AG04450 (cell line): ENCODE data around the gene NCBP3. TPM values are rescaled to one million over a fixed set of nuclear protein-coding genes. Genes with fewer than 3 reads are reported as not detected.

Experiments used
- CTCF ChIA-PET: fragments of 300-600, 350-600 bp; formaldehyde crosslinking; extraction: SDS; loops from one replicate; lab custom pipeline; 2022; ENCODE audit warnings: antibody characterized with exemption, inconsistent platforms; lab: Charles Lee
- POLR2A ChIA-PET: fragments of 350-600 bp; formaldehyde crosslinking; extraction: SDS; loops from one replicate; lab custom pipeline; 2021; ENCODE audit warnings: antibody characterized with exemption, inconsistent platforms; lab: Yijun Ruan, JAX
- DNase-seq: peaks from one replicate; pipeline ENCODE4 v3.0.0-alpha.2; 2011; ENCODE audit warnings: low read depth, low spot score
- H3K27ac ChIP-seq: one replicate; pipeline ENCODE4 v1.5.1; 2012; ENCODE audit warnings: low read depth, low read length, control low read depth
- H3K27me3 ChIP-seq: one replicate; pipeline ENCODE4 v1.6.0; 2012; ENCODE audit warnings: low read length; ENCODE audit not compliant: control insufficient read depth, insufficient read depth
- H3K4me3 ChIP-seq: 2 replicates; pipeline ENCODE4 v1.5.1; 2011; ENCODE audit warnings: mild to moderate bottlenecking, low read depth, low read length, control low read depth
- H3K9me3 ChIP-seq: 2 replicates; pipeline ENCODE4 v1.5.1; 2012; ENCODE audit warnings: low read length; ENCODE audit not compliant: control insufficient read depth, insufficient read depth
- CTCF ChIP-seq: IDR thresholded peaks from 2 replicates; pipeline ENCODE4 v1.5.1; 2011; ENCODE audit warnings: low read depth, low read length, control low read depth, inconsistent platforms
- polyA plus RNA-seq: library from polyadenylated mRNA; depleted of rRNA; stranded (reverse); fragments of >200 nt; gene quantifications from 2 replicates; pipeline ENCODE4 v1.2.3, GENCODE V29; 2011

Gene NCBP3
- polyA plus RNA-seq, 1 experiment, result 28.5 TPM

GRCh38 chr17:3884188-3884587 is 38.1 kb upstream of the NCBP3 start:
- CTCF ChIA-PET, result interaction anchor here (1.6 to 2.3 kb wide), 3 partner anchors 20 to 38 kb away, joined by 6 to 11 read pairs (median 7); partner anchors contain the start of gene NCBP3
- no peaks in the 10 kb centered on the region for H3K27me3 ChIP-seq
- no peak overlapping the region for H3K27ac ChIP-seq

DNA sequence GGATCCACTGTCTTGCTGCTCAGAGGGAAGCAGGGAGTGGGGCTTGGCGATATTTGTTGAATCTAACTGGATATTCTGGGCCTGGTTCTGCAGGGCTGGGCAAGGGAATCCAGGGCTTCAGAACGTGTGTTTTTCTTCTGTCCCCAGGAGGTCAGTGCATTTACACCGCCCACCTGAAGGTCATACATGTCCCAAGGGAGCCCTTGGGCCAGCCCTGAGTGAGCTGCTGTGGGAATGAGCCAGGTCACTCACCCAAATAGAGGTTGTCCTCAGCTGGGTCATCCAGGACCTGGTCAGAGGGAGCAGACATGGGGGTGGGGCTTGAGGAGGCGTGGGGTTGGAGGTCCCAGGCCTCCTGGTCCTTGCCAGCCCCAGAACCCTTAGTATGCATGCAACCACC is 36.2 kb upstream of the NCBP3 start:
- no peak overlapping the region for H3K4me3 ChIP-seq
- DNase-seq, result no peak
- no peaks in the 10 kb centered on the region for H3K9me3 ChIP-seq
- ChIA-PET POLR2A (no interaction called here), CTCF (interaction anchor here (2.3 kb wide), 1 partner anchor 18 kb away, joined by 7 read pairs; no protein-coding TSS in a partner anchor)
- no peaks in the 10 kb centered on the region for H3K27me3 ChIP-seq
- TF ChIP-seq CTCF, result no peak
- no peak overlapping the region for H3K27ac ChIP-seq

More at GRCh38 chr17:3884188-3884587, 38.1 kb upstream of the NCBP3 start:
- DNase-seq, result no peak
- no peak for TF ChIP-seq CTCF
- Histone ChIP-seq H3K9me3 (no peaks in the 10 kb centered on the region; the same call in 1 of the 2 replicates), H3K4me3 (no peak overlapping the region)
- POLR2A ChIA-PET, result no interaction called here

DNA sequence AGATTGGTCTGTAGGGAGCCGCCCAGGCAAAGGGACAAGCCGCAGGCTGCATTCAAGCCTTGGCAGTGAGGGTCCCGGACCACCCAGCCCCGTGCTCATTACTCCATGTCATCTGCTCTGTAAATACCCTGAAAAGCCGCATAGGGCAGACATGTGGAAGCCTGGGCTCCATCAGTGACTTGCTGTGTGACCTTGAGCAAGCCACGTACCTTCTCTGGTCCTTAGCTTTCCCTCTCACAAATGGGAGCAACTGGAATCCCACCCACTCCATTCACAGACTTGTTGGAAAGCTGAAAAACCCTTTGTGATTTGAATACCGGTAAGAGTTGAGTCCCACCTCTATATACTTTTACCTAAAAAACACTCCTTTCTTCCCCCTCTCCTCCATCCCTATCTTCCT is 34.9 kb upstream of the NCBP3 start:
- TF ChIP-seq CTCF, result no peak
- no peaks in the 10 kb centered on the region for H3K9me3 ChIP-seq
- DNase-seq, result no peak
- H3K4me3 ChIP-seq, result no peak overlapping the region
- H3K27ac ChIP-seq, result no peak overlapping the region
- CTCF ChIA-PET, result no interaction called here
- POLR2A ChIA-PET, result no interaction called here
- no peaks in the 10 kb centered on the region for H3K27me3 ChIP-seq

GRCh38 chr17:3879591-3880417 is 33.8 kb upstream of the NCBP3 start:
- ChIA-PET CTCF (interaction anchor here (1.0 to 3.2 kb wide), 3 partner anchors 15 to 34 kb away, joined by 3 to 13 read pairs (median 13); partner anchors contain the start of gene NCBP3), POLR2A (no interaction called here)
- Histone ChIP-seq H3K27me3 (no peaks in the 10 kb centered on the region), H3K4me3 (no peak overlapping the region), H3K27ac (no peak overlapping the region), H3K9me3 (no peaks in the 10 kb centered on the region)
- DNase-seq, result no peak
- TF ChIP-seq CTCF, result no peak

DNA sequence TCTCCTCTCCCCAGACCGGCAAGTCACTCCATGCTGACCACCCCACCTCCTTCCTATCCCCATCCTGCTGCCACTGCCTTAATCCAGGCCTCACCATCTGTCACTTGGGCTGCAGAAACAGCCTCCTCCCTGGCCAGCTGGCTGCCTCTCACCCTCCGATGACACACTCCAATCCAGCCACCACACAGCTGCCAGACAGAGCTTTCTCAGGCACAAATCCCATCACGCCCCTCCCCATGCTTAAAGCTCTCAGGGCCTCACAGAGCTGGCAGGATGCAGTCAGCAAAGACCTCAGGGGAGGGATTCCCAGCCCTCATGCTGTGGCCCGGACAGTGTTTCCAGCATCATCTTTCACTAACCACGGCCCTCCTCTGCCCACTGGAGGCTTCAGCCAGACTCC is 33.1 kb upstream of the NCBP3 start:
- no peak overlapping the region for H3K4me3 ChIP-seq
- TF ChIP-seq CTCF, result no peak
- no peak for DNase-seq
- no peaks in the 10 kb centered on the region for H3K27me3 ChIP-seq
- ChIA-PET CTCF (interaction anchor here (1.0 to 3.2 kb wide), 3 partner anchors 15 to 35 kb away, joined by 3 to 13 read pairs (median 13); partner anchors contain the start of gene NCBP3), POLR2A (no interaction called here)
- H3K27ac ChIP-seq, result no peak overlapping the region
- H3K9me3 ChIP-seq, result no peaks in the 10 kb centered on the region
